GM13977 (cell line): ENCODE data around the gene PARN.

Experiments
- DNase-seq: peaks from one replicate; pipeline ENCODE4 v3.0.0; 2012; ENCODE audit warnings: low spot score
- in situ Hi-C: fragments of 300-500 bp; cut with MboI; formaldehyde crosslinking; loops from one replicate; pipeline ENCODE4 v1.12.0; 2022; ENCODE audit warnings: low sequenced_read_pairs, low pct_unique_long_range_greater_than_20kb, mixed read lengths, inconsistent platforms; ENCODE audit not compliant: unreplicated experiment
- TF ChIP-seq, protein P1 (sequence below): IDR thresholded peaks from 2 replicates; pipeline ENCODE4 v1.5.1; 2012; ENCODE audit warnings: mild to moderate bottlenecking, control low read depth; ENCODE audit not compliant: insufficient read depth; ENCODE audit errors: extremely low read depth, missing control alignments

Gene PARN

DNA sequence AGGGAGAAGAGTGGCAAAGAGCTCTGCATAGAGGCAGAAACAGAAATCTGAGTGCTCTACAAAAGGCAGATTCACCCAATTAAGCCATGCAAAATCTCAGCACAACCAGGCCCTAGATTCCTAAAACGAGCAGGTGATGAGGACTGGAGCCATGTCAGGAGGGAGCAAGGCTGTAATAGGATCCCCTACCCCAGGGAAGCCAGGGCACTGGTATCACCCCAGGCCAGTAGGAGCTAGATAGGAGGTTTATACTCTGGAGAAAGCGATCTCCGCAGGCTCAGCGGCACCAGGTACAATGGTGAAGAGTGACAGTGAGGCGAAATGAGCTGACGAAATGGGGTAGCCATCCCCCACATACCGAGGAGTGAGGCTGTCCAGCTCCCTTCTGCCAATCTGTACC lies 171.5 kb downstream of the PARN start:
- TF ChIP-seq, protein P1, sequence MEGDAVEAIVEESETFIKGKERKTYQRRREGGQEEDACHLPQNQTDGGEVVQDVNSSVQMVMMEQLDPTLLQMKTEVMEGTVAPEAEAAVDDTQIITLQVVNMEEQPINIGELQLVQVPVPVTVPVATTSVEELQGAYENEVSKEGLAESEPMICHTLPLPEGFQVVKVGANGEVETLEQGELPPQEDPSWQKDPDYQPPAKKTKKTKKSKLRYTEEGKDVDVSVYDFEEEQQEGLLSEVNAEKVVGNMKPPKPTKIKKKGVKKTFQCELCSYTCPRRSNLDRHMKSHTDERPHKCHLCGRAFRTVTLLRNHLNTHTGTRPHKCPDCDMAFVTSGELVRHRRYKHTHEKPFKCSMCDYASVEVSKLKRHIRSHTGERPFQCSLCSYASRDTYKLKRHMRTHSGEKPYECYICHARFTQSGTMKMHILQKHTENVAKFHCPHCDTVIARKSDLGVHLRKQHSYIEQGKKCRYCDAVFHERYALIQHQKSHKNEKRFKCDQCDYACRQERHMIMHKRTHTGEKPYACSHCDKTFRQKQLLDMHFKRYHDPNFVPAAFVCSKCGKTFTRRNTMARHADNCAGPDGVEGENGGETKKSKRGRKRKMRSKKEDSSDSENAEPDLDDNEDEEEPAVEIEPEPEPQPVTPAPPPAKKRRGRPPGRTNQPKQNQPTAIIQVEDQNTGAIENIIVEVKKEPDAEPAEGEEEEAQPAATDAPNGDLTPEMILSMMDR, result no peak
- DNase-seq, result no peak
- in situ Hi-C loops, result no loop called here

DNA sequence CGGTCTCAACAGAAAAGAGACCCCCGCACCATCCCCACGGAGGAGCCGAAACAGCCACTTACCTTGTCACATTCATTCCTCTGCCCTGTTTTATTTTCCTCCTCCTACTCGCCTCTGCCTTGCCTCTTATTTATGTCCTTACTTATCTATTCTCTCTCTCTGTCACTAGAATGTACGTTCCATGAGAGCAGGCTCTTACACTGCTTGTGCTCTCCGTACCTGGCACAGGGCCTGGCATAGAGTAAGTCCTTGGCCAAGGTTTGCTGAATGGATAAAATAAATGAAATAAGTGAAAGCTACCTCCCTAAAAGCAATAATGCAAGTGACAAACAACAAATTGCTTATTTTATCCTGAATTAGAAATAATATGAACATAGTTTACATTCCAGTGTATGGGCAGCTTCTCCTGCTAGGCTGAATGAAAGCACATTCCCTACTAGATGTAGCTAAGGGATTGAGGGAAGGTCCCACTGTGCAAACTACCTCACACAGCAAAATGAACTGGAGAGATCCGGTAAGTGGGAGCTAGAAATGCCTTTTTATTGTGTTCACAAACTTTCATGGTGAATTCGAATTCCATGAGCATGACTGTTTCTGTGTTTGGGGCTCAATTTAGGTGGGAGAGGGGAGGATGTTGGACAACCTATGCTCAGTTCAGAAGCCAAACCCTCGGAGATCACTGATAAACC lies 173.1 kb downstream of the PARN start:
- in situ Hi-C loops, result no loop called here
- DNase-seq, result no peak
- TF ChIP-seq, protein P1, result no peak

DNA sequence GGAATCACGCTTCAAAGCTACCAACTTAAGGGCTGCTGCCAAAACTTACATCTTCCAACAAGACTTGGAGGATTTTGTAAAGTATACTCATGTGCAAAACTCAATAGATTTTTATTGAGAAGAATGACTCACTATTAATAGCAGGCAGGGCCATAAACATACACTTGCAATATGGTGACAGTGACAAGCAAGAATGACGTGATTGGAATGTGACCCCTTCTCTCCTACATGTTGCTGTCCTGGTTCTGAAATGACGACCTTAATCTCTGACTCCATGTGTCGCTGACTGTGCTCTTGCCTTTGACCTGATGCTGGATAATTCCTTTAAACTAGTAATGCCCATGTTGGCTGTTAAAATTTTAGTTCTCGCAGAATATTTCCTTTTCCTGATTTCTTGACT lies 174.5 kb downstream of the PARN start:
- no peak for DNase-seq
- TF ChIP-seq, protein P1, result no peak
- in situ Hi-C loops, result no loop called here

DNA sequence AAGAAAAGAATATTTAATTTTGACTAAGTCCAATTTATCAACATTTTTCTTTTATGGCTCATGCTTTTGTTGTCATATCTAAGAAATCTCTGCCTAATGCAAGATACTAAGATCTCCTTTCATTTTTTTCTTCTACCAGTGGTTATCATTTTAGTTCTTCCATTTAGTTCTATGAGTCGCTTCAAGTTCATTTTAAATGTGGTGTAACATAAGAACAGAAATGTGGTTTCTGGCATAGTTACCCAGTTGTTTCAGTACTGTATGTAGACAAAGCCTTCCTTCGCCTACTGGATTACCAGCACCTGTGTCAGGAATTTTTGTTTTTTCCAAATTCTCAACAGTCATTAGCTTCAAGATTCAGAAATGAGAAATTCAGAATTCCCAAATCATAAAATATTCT lies 175.7 kb downstream of the PARN start:
- TF ChIP-seq, protein P1, result no peak
- in situ Hi-C loops, result no loop called here

DNA sequence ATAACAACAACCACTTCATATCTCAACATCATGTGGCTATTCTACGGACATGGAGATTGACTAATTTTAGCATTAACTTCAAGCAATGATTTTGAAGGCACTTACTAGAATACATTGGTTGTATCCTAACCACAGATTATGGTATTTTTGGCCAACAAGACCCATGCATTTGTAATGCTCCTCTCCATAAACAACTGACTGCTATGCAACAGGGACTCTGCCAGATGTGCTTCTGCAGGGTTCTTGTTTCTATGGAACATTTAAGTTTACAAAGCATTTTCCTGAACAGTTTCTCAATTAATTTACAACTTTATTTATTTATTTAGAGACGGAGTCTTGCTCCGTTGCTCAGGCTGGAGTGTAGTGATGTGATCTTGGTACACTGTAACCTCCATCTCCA lies 178.0 kb downstream of the PARN start:
- in situ Hi-C loops, result no loop called here
- DNase-seq, result no peak
- TF ChIP-seq, protein P1, result no peak

More for the DNA sequence above, 175.7 kb downstream of the PARN start:
- no peak for DNase-seq

DNA sequence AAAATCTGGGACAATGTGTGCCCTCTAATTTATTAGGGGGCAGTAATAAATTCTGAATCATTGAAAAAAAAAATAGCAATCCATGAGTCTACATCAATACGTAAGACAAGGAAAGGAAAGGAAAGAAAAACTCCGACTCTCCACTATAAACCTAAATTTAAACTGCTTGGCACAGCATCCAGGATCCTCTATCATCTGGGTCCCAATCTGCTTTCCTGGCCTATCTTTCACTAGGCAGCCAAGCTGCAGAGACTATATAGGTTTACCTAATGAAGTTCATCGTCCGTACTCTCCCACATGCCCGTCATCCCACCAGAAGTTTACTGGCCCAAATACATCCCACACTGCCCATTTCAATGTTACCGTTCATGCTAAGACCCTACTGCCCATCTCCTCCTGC lies 179.2 kb downstream of the PARN start:
- in situ Hi-C loops, result no loop called here
- TF ChIP-seq, protein P1, result no peak
- DNase-seq, result no peak
